ENCODE measurements around the gene LRRC75B. TPM values are rescaled to one million over a fixed set of nuclear protein-coding genes. Genes with fewer than 3 reads are reported as not detected.

Gene LRRC75B
- total RNA-seq, 1 donor from 2014 or later, result 17.3 TPM

DNA sequence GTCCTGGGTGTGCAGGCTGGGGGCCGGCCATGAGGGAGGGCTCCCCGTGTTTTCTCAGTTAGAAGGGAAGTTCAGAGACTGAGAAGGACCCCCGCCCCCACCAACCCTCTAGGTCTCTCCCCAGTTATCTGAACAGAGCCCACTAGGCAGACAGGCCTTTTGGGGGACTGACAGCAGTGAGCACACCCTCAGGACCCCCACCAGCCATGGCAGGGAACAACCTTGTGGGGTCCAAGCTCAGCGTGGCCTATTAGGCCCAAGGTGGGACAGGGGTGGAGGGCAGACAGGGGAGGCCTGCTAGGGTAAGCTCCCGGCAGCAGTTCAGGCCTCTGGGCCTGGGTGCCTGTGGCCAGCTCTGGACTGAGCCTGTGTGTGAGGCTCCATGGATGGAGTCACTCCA, 5.6 kb downstream of the LRRC75B start:
- no peak for DNase-seq (ENCODE audit: low spot score)

DNA sequence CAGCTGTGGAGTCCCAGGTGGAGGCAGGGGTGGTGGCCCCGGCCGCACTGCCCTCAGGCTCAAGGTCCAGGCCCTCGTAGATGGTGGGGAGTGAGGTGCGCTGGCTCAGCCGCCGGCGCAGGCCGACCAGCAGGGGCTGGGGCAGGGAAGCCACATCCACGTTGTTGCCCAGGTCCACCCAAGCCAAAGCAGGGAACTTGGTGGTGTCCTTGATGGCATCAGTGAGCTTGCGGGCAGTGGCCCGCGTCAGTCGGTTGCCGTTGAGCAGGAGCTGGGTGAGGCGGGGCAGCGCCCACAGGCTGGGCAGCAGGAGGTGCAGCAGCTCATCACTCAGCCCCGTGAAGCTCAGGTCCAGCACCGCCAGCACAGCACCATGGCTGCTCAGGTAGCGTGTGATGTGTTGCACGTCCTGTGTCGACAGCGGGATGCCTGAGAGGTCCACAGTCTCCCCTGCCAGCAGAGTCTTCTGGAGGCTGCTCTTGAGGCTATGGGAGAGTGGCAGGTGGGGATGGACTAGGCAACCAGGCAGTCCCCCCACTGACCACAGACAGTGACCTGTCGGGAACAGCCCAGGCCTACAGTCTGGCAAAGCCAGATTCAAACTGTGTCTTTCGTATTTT, 6.8 kb downstream of the LRRC75B start:
- no peak for DNase-seq (ENCODE audit: low spot score)

DNA sequence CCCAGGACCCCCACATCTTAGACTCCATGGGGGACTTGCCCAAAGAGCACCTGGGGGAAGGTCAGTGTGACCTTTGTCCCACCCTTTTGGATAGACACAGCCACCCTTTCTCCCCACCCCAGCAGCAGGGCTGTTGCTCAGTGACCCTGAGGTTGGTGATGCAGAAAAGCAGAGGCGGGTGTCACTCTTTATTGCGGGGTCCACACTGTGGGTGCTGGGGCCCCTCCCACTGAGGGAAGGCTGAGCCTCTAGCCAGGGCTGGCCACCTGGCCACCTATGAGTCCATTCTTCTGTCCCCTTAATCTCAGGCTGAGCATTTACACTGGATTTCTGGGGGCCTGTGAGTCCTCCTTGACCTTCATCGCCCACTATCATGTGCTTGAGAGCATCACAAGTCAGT, 7.4 kb downstream of the LRRC75B start:
- DNase-seq (ENCODE audit: low spot score), result no peak

DNA sequence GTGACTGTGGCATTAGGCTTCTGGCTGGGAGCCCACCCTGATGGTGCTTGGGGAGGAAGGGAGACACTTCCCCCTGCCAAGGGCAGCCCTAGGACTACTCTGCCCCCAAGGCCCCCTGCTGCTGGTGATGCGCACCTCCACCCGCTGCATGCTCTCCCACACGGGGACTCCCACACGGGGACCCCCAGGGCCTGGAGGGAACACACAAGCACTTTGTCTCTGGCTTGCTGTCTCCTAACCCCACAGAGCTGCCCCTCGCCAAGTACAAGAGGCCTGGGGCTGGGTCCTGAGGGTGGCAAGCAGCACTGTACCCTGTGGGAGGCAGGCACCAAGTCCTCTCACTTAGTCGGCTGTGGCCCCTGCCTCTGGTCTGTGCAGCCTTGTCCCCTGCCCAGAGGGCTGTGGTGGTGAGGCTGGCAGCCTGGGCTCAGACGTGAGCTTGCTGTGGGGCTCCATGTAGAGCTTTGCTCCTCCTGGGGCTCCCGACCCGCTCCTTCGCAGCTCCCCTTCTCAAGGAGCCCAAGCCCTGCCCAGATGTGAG, 7.9 kb downstream of the LRRC75B start:
- no peak for DNase-seq (ENCODE audit: low spot score)

DNA sequence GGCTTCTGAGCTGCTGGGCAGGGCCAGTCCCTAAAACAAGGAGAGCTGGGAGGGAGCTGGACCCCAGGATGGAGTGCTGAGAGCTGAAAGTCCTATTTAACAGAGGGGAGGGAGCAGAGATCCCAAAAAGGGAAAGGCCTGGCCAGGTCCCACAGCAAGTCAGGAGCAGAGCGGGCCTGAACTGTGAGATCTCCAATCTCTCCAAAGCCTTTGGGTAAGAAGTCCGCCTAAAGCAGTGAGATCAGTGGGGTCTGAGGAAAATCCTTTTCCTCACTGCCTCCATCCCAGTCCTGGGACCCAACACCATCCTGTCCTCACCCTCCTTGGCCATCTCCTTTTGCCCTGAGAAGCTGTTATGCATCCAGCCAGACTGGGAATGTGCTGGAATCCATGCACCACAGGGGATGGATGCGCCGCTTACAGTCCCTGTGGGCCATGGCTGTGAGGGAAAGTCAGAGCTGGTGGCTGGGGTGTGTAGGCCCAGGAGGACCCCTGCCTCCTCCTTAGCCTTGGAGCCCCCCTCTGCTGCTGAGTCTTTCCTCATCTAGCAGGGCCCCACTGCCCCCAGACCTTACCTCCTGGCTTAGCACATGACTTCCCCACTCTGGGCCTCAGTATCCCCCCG, 8.6 kb downstream of the LRRC75B start:
- no peak for DNase-seq (ENCODE audit: low spot score)

DNA sequence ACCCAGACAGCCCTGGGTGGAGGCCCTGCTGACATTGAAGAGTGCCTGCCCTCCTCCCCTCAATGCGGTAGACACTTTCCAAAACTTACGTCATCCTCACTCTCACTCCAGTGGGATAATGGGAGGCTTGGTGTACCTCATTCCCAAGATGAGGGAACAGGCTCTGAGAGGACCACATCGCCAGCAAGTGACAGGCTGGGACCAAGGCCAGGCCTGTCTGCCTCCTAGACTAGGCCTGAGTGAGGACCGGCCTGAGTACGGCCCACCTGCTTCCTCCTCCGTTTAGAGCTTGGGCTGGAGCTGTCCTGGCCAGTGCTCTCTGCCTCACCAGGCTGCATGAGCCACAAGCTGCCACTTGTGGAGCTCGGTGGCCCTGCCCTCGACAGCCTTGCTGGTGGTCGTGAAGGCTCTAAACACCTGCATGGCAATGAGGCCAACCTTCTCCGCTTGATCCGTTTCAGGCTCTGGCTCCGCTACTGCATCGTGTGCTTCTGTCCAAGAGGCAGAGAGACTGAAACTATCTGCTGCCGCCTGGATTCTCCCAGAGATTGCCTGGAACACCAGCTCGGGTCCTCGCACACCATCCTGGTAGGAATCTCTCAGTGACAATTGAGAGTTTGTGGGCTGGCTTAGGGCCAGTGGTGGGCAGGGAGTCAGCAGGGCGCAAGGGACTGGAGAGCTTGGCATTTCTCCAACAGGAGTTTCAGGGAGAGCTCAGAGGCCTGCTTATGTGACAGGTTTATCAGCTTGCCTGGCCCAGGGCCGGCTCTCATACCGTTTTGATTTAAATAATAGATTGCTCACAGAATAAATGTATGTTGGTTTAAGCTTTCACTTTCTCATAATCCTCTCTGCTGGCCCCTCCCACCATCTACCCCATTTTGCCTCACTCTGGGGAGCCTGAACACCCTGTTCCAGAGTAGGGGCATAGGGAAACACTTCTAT, 9.4 kb downstream of the LRRC75B start:
- peak; percentile 57 for DNase-seq (ENCODE audit: low spot score)

DNA sequence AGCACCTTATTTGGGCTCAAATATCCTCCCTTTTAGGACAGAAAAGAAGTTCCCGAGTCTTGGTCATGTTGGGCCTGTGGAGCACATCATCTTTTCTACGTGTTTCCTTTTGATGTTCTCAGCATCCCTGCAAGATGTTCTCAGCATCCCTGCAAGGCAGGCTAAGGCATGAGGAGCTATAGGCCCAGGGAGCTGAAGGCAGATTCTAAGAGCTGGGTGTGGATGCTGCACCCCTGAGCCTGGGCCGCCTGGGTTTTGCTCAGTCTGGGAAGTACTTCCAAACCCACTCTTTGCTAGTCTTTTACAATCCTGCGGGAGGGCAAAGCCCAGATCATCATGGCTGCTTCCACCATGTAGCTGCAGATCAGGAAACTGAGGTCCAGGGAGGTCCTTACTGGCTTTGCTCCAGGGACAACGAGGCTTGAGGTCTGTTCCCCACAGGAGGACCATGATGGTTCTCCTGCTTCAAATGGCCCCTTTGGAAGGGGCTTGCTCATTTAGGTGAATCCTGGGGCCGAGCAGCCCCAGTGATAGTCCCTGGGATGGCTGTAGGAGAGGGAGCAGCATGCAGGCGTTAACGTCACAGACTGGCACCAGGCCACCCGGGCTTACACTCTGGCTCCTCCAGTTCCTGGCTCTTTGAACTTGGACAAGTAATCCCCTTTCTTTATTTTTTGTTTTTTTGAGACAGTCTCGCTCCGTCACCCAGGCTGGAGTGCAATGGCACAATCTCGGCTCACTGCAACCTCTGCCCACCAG, 10.6 kb downstream of the LRRC75B start:
- DNase-seq (ENCODE audit: low spot score), result no peak

DNA sequence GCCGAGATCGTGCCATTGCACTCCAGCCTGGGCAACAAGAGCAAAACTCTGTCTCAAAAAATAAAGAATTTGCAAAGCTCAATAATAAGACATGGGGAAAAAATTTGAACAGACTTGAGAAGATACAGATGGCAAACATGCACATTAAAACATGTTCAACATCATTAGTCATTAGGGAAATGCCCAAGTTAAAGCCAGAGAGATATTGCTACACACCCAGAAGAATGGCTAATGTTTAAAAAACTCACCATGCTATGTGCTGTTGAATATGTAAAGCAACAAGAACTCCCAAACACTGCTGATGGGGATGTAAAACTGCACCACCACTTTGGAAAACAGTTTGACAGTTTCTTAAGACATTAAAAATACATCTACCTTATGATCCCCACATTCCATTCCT, 12.6 kb downstream of the LRRC75B start:
- DNase-seq (ENCODE audit: low spot score), result peak; percentile 80

DNA sequence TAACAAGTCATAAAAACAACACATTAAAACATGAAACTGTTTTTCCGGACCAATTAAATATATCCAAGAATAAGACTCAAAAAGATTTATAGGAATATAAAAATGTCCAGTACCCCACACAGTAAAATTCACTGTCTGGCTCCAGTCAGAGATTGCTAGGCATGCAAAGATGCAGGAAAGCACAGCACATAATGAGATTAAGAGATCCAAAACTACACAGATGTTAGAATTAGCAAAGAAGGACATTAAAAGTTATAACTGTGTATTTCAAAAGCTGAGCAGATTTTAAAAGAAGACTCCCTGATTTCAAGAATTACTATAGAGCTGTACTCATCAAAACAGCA, 13.6 kb downstream of the LRRC75B start:
- DNase-seq (ENCODE audit: low spot score), result peak; percentile 66

DNA sequence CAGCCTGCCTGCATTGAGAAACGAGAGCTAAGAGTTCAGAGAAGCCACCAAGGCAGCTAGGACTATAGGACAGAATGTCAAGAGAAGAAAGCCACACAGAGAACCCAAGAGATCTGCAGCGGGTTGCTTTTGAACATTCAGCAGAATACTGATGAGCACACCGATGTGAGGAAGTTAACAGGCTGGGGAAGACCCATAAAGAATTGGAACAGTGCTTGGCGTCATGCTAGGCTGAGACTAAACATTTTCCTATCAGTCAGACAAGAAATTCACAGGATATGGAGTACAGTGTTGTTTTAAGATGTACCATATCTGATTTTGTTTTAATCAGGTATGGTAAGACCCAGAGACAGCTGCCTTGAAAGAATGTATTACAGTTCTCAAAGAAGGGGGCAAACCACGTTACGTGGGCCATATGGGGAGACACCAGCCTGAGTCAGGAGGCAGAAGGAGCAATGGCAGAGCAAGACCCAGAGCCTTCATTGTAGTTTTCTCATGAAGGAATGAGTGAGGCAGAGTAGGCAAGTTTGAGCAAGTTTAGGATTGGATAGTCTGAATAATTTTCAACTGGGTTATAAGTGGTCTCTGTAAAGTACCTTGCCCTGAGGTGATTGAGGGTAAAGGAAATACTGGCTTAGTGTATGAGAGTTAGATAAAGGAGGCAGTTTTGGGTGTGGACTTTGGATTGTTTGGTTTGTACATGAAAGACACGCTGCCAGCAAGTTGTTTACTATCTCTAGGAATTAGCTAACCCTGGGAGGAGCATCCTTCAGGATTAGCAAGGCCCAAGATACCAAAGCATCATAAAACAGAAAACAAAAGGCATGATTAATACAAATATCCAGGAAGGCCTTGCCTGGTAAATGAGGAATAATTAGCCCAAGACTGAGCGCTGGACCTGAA, 14.3 kb downstream of the LRRC75B start:
- DNase-seq (ENCODE audit: low spot score), result peak; percentile 57

DNA sequence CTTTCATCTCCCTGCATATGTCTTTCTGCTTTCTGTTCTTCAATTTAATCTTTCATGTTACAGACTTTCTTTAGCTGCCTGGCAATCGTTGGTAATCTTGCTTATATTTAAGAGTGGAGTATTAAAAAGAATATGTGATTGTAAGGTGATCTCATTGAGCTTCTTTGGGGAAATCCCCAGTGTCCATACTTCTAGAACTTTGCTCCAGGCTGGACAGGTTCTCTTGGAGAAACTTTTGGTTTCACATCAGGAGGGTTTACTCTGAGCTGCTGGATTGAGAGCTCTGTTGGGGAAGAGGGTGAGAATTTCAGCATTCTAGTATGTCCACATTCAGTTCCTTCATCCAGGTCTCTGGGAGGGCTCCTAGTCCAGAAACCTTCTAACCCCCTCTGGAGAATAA, 16.1 kb downstream of the LRRC75B start:
- no peak for DNase-seq (ENCODE audit: low spot score)

DNA sequence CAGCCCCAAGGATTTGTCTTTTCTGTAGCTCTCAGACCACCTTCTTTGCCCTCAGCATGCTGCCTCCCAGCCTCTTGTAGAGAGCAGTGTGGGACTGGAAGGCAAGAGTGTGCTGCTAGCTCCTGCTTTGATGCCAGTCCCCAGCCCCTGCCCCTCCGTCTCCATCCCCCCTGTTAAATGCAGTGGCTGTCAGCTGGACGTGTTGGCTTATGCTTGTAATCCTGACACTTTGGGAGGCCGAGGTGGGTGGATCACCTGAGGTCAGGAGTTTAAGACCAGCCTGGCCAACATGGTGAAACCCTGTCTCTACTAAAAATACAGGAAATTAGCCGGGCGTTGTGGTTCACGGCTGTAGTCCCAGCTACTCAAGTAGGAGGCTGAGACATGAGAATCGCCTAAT, 21.6 kb downstream of the LRRC75B start:
- DNase-seq (ENCODE audit: low spot score), result no peak

DNA sequence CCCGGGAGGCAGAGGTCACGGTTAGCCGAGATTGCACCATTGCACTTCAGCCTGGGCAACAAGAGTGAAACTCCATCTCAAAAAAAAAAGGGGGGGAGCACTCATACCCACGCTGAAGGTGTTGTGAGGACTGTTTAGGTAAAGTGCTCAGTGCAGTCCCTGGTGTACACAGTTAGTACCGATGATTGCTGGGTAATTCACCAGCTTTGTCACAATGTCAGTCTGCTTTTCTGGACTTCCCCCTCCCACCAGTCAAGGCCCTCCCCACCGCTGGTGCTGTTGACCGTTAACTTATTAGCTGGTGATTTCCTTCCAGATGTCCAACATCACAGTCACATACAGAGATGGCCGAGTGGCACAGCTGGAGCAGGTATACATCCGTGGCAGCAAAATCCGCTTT, 25.2 kb downstream of the LRRC75B start:
- no peak for DNase-seq (ENCODE audit: low spot score)

DNA sequence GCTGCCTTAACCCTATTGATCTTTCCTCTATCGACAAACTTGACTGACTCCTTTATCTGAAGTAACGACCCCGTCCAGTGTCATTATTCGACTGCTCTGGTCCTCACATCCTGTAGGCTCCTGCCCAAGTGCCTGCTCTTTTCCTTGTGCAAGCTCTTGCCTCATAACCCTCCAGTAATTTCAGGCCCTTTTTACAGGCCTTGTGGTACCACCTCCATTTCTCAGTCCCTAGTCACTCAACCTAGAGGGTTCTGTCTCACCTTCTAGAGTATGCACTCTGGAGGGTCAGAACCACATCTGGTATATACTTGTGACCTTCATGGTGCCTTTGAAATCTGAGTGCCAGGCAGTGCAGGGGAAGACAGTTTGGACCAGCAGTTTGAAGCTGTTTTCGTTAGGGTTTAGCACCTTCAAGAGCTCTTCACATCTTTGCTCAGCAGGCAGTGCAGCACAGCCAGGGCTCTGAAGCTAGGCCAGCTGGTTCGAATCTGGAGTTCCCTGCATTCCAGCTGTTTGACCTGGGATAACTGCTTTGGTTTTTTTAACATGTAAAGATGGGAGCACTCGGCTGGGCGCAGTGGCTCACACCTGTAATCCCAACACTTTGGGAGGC, 25.9 kb downstream of the LRRC75B start:
- DNase-seq (ENCODE audit: low spot score), result no peak

DNA sequence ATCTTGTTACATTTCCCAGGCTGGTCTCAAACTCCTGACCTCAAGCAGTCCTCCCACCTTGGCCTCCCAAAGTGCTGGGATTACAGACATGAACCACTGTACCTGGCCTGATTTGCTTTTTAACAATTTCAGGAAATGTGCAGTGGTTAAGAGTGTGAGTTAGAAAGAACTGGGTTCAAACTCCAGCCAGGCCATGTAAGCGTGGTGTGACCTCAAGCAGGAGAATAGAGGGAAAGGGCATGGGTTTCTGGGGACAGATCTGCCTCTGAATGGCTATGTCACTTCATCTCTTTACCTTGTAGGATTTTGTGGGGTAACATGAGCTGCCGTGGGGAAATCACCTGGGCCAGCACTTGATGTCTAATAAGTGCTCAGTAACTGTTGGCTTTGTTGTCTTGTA, 27.8 kb downstream of the LRRC75B start:
- DNase-seq (ENCODE audit: low spot score), result no peak

DNA sequence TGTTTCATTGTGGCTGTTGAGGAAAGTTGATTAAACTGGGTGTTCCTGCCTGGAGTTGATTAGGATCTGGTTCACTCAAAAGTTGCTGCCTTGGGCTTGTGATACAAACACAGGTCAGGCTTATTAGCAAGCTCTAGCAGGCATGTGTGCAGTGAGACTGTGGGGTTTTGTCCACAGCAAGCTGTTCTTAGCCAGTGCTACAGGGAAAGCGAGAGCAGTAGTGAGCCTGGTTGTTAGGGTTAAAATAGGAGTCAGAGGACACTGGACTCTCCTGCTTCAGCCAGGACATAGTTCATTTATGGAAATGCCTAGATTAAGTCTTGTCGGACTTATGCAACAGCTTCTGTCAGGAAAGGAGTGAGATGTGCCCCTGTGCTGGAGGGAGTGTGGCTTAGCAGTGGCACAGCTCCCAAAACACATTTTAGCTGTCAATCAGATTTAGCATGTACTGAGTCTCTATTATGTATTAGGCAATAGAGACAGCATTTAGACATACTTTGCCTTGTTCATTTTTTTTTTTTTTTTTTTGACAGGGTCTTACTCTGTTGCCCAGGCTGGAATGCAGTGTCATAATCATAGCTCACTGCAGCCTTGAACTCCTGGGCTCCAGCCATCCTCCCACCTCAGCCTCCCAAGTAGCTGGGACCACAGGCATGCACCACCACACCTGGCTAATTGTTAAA, 28.4 kb downstream of the LRRC75B start:
- no peak for DNase-seq (ENCODE audit: low spot score)

DNA sequence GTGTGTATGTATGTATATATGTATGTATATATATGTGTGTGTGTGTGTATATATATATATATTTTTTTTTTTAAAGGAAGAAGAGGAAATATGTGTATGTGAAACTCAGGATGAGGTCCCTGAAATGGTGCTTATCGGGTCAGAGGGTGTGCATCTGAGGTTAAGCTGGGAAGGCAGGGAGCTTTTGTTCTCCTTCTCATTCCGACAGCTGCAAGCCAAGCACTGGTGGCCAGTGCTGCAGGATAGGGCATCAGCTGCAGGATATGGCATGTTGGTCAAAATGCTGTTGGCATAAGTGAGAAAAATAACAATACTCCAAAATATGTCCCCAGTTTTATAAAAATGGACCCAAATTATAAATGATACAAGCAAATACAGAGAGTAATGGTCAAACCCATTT, 29.6 kb downstream of the LRRC75B start:
- DNase-seq (ENCODE audit: low spot score), result no peak

DNA sequence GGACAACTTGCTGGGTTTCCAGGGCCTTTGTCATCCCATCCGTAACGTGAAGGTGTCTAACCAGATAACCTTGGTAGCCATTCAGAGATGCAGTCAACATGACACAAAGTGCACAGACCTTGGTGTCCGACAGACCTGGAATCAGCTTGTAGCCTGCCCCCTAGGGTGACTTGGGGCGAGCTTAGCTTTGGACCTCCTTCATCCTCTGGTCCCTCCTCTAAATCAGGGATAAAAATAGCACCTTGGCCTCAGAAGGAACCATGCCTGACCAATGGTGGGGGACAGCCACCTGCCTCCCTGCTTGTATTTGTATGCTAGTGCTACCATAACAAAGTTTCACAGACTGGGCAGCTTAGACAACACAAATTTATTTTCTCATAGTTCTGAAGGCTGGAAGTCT, 33.4 kb downstream of the LRRC75B start:
- no peak for DNase-seq (ENCODE audit: low spot score)

DNA sequence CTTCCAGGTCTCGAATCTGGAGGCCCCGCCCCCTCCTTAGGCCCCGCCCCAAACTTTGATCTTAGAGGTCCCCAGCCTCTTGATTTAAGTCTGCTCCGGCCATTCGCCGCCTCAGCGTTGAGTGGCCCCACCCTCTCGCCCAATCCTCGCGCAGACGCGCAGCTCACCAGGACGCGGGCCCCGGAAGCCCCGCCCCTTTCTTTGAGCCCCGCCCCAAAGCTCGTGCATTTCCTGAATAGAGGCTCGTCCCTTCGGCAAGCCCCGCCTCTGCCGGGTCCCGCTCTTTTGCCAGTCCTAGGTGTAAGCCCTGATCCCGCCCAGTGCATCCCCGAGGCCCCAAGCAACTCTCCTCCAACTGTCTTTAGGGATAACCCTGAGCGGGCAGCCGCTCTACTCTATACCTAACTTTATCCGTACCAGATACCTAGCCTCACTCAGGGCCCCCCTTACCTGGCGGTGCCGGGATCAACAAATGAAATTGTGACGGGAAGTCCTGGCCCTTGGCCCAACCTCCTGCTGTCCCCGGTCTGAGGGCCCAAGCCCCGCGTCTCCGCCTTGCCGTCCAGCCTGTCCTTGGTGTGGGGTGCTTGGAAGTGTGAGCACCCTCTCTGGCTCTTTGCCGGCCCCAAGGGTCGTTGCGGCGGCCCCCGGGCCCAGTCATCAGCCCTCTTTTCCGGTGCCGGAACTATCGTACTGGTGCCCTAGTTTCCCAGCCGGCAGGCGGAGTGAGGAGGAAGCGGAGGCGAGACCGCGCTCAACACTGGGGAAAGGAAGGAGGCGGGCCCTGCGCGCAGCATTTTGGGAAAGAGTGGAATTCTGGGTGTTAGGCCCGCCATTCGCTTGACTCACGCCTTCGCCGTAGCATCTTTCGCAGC, 37.5 kb downstream of the LRRC75B start, which contains the start of gene SNRPD3:
TSS of gene SNRPD3 (plus strand) at position 835 of the 875 bp plus-strand sequence. CDS start 1,676 bp downstream, outside the sequence.
- DNase-seq (ENCODE audit: low spot score), result peak; percentile 99

Data from umbilical cord (tissue), 2 donors.